ENCODE measurements around the gene NCOR1. TPM values are rescaled to one million over a fixed set of nuclear protein-coding genes. Genes with fewer than 3 reads are reported as not detected.

NCOR1 gene
- total and polyA plus RNA-seq, 2 of the 8 experiments (the other 6 are each of a cell fraction or from before 2014, with no cell fraction given), result 65.4 to 142 TPM

- Histone ChIP-seq H3K36me3 (ENCODE audit: control insufficient read depth in 2 of 4, insufficient read depth in 4 of 4, low read length in 3 of 4) (peaks cover 28 to 52% (median 44%) of the 10 kb centered on the region in 4 experiments), H3K27me3 (replicated peaks in 1 of 4; ENCODE audit: control insufficient read depth in 3 of 4, extremely low read depth in 1 of 4, insufficient read depth in 3 of 4, low read length in 3 of 4) (no peaks in the 10 kb centered on the region), H2AK5ac (ENCODE audit: low read depth, low read length) (no peak overlapping the region), H2BK20ac (ENCODE audit: low read length) (no peak overlapping the region), H4K5ac (ENCODE audit: insufficient read length, low read depth, low read length) (no peak overlapping the region), H4K8ac (ENCODE audit: extremely low read depth, insufficient read depth, low read length) (no peak overlapping the region), H3K56ac (replicated peaks; ENCODE audit: insufficient read length, low read depth, low read length) (no peak overlapping the region), H2BK15ac (ENCODE audit: low read length) (no peak overlapping the region), H2BK120ac (replicated peaks; ENCODE audit: low read depth, low read length) (no peak overlapping the region), H3K9me3 (ENCODE audit: insufficient read depth in 2 of 2, low read depth in 1 of 2, low read length in 1 of 2) (no peaks in the 10 kb centered on the region; a peak in 1 of 4 replicates), H2BK12ac (ENCODE audit: low read depth, low read length) (no peak overlapping the region), H3K23me2 (ENCODE audit: low read depth, low read length) (peaks cover 4% of the 10 kb centered on the region), H4K20me1 (replicated peaks in 1 of 2; ENCODE audit: control insufficient read depth in 1 of 2, insufficient read depth in 2 of 2, low read length in 2 of 2) (peaks cover 3 to 4% of the 10 kb centered on the region in 2 experiments), H2AFZ (ENCODE audit: low read length) (no peak overlapping the region), H3K9ac (replicated peaks in 1 of 4; ENCODE audit: extremely low read depth in 1 of 4, low read depth in 3 of 4, low read length in 3 of 4) (no peak overlapping the region), H3K4me3 (ENCODE audit: extremely low read depth in 1 of 4, insufficient read depth in 2 of 4, low read depth in 3 of 4, low read length in 4 of 4) (peak overlapping the region in 2 of 4 experiments; percentile 63 to 85; a peak in 4 of 8 replicates), H3K14ac (ENCODE audit: insufficient read length) (no peak overlapping the region), H3K27ac (ENCODE audit: low read depth, low read length) (no peak overlapping the region), H3K23ac (ENCODE audit: insufficient read length) (no peak overlapping the region), H3K4ac (replicated peaks; ENCODE audit: insufficient read length, low read depth, low read length) (no peak overlapping the region), H3K79me2 (ENCODE audit: control insufficient read depth in 1 of 2, insufficient read depth in 2 of 2, low read length in 2 of 2) (peaks cover 10 to 29% of the 10 kb centered on the region in 2 experiments), H3K79me1 (ENCODE audit: low read depth, low read length) (peaks cover 8% of the 10 kb centered on the region), H3K4me2 (ENCODE audit: insufficient read depth in 1 of 2, low read depth in 2 of 2, low read length in 2 of 2) (peak overlapping the region; percentile 81 to 94), H4K91ac (replicated peaks; ENCODE audit: insufficient read length, low read length) (no peak overlapping the region), H3K18ac (ENCODE audit: extremely low read depth, low read length) (no peak overlapping the region), H2BK5ac (ENCODE audit: low read depth, low read length) (no peak overlapping the region), H3K4me1 (replicated peaks in 1 of 4; ENCODE audit: control insufficient read depth in 3 of 4, insufficient read depth in 4 of 4, low read length in 3 of 4) (peaks cover 0 to 6% (median 2%) of the 10 kb centered on the region in 4 experiments; a peak in 3 of 7 replicates)
- TF ChIP-seq RFX5 (IDR thresholded peaks at IDR 0.05; ENCODE audit: borderline replicate concordance, low read depth, low read length), result no peak
- ChIA-PET CTCF (ENCODE audit: partially characterized antibody) (interaction anchor here (1.2 kb wide), 1 partner anchor 11 kb away, joined by 3 read pairs; no protein-coding TSS in a partner anchor), POLR2A (ENCODE audit: partially characterized antibody) (interaction anchor here (0.9 to 1.0 kb wide), 2 partner anchors 32 to 48 kb away, joined by 3 to 4 read pairs; no protein-coding TSS in a partner anchor)
- FAIRE-seq (no peak), DNase-seq (ENCODE audit: low read depth in 1 of 2, low spot score in 2 of 2) (no peak)
Measured at GRCh38 chr17:16001226-16001897, 214.0 kb downstream of the NCOR1 start.
